ENCODE measurements around the gene CAMK1. TPM values are rescaled to one million over a fixed set of nuclear protein-coding genes. Genes with fewer than 3 reads are reported as not detected.

Gene CAMK1
- total RNA-seq, 1 donor from 2014 or later: 17.1 TPM

GRCh38 chr3:9721700-9722060 is 48.1 kb downstream of the CAMK1 start:
- Mint-ChIP-seq H3K27me3 (peaks cover 31% of the 10 kb centered on the region), H3K36me3 (ENCODE audit: insufficient read depth) (no peaks in the 10 kb centered on the region), H3K4me3 (ENCODE audit: low read depth) (no peak overlapping the region), H3K27ac (no peak overlapping the region), H3K4me1 (ENCODE audit: low read depth) (no peaks in the 10 kb centered on the region), H3K9me3 (ENCODE audit: low read depth) (no peaks in the 10 kb centered on the region)
- DNase-seq (ENCODE audit: low spot score, unreplicated experiment): no peak
- TF ChIP-seq CTCF (IDR thresholded peaks at IDR 0.05; ENCODE audit: unreplicated experiment): no peak

GRCh38 chr3:9721015-9721699 is 48.6 kb downstream of the CAMK1 start:
- H3K4me3 Mint-ChIP-seq (ENCODE audit: low read depth): no peak overlapping the region
- no peak for TF ChIP-seq CTCF (IDR thresholded peaks at IDR 0.05; ENCODE audit: unreplicated experiment)
- H3K9me3 Mint-ChIP-seq (ENCODE audit: low read depth): no peaks in the 10 kb centered on the region
- DNase-seq (ENCODE audit: low spot score, unreplicated experiment): no peak
- H3K36me3 Mint-ChIP-seq (ENCODE audit: insufficient read depth): no peaks in the 10 kb centered on the region
- H3K27me3 Mint-ChIP-seq: peaks cover 30% of the 10 kb centered on the region
- H3K27ac Mint-ChIP-seq: no peak overlapping the region
- no peaks in the 10 kb centered on the region for H3K4me1 Mint-ChIP-seq (ENCODE audit: low read depth)

- Mint-ChIP-seq H3K4me3 (ENCODE audit: low read depth) (no peak overlapping the region), H3K36me3 (ENCODE audit: insufficient read depth) (no peaks in the 10 kb centered on the region), H3K27me3 (peaks cover 29% of the 10 kb centered on the region), H3K27ac (no peak overlapping the region), H3K9me3 (ENCODE audit: low read depth) (no peaks in the 10 kb centered on the region), H3K4me1 (ENCODE audit: low read depth) (no peaks in the 10 kb centered on the region)
- no peak for TF ChIP-seq CTCF (IDR thresholded peaks at IDR 0.05; ENCODE audit: unreplicated experiment)
- no peak for DNase-seq (ENCODE audit: low spot score, unreplicated experiment)
Observed at GRCh38 chr3:9718118-9718517, 51.6 kb downstream of the CAMK1 start.

- H3K9me3 Mint-ChIP-seq (ENCODE audit: low read depth): no peaks in the 10 kb centered on the region
- H3K27me3 Mint-ChIP-seq: peaks cover 30% of the 10 kb centered on the region
- no peak overlapping the region for H3K27ac Mint-ChIP-seq
- no peaks in the 10 kb centered on the region for H3K4me1 Mint-ChIP-seq (ENCODE audit: low read depth)
- DNase-seq (ENCODE audit: low spot score, unreplicated experiment): no peak
- H3K36me3 Mint-ChIP-seq (ENCODE audit: insufficient read depth): no peaks in the 10 kb centered on the region
- no peak for TF ChIP-seq CTCF (IDR thresholded peaks at IDR 0.05; ENCODE audit: unreplicated experiment)
- H3K4me3 Mint-ChIP-seq (ENCODE audit: low read depth): no peak overlapping the region
Observed at GRCh38 chr3:9717563-9717962, 52.2 kb downstream of the CAMK1 start.

GRCh38 chr3:9716801-9717555 is 52.8 kb downstream of the CAMK1 start:
- Mint-ChIP-seq H3K27me3 (peaks cover 29% of the 10 kb centered on the region), H3K9me3 (ENCODE audit: low read depth) (no peaks in the 10 kb centered on the region), H3K4me3 (ENCODE audit: low read depth) (no peak overlapping the region), H3K4me1 (ENCODE audit: low read depth) (no peaks in the 10 kb centered on the region), H3K27ac (no peak overlapping the region), H3K36me3 (ENCODE audit: insufficient read depth) (no peaks in the 10 kb centered on the region)
- no peak for DNase-seq (ENCODE audit: low spot score, unreplicated experiment)
- no peak for TF ChIP-seq CTCF (IDR thresholded peaks at IDR 0.05; ENCODE audit: unreplicated experiment)
